ENCODE results near the gene DAP. TPM values are rescaled to one million over a fixed set of nuclear protein-coding genes. Genes with fewer than 3 reads are reported as not detected.

DAP gene
- total and polyA plus RNA-seq, 2 donors from 2014 or later, result 123 to 133 TPM

- Histone ChIP-seq H3K4me3 (ENCODE audit: low read length in 3 of 3) (no peak overlapping the region), H3K9me3 (ENCODE audit: control insufficient read depth in 2 of 3, insufficient read depth in 1 of 3, low read length in 3 of 3) (no peaks in the 10 kb centered on the region), H3K36me3 (ENCODE audit: control insufficient read depth in 2 of 3, insufficient read depth in 3 of 3, low read length in 3 of 3) (no peaks in the 10 kb centered on the region), H3K27me3 (ENCODE audit: control insufficient read depth, insufficient read depth, low read length) (no peaks in the 10 kb centered on the region), H3K27ac (ENCODE audit: low read depth in 2 of 2, low read length in 2 of 2) (no peak overlapping the region), H3K4me1 (ENCODE audit: control insufficient read depth in 2 of 3, insufficient read depth in 2 of 3, low read depth in 1 of 3, low read length in 3 of 3) (no peaks in the 10 kb centered on the region), H3K9ac (ENCODE audit: low read length in 3 of 3) (no peak overlapping the region)
- DNase-seq (no peak), FAIRE-seq (no peak)
- no peak for TF ChIP-seq CTCF (IDR thresholded peaks at IDR 0.05; ENCODE audit: borderline replicate concordance, extremely low read depth, insufficient read depth)
- intact Hi-C loops (cut with DNase I), result no loop called here
Observed at GRCh38 chr5:10668697-10669096, 92.3 kb downstream of the DAP start.

- Histone ChIP-seq H3K9me3 (ENCODE audit: control insufficient read depth in 2 of 3, insufficient read depth in 1 of 3, low read length in 3 of 3) (no peaks in the 10 kb centered on the region), H3K27ac (ENCODE audit: low read depth in 2 of 2, low read length in 2 of 2) (no peak overlapping the region), H3K4me1 (ENCODE audit: control insufficient read depth in 2 of 3, insufficient read depth in 2 of 3, low read depth in 1 of 3, low read length in 3 of 3) (no peaks in the 10 kb centered on the region), H3K36me3 (ENCODE audit: control insufficient read depth in 2 of 3, insufficient read depth in 3 of 3, low read length in 3 of 3) (no peaks in the 10 kb centered on the region), H3K27me3 (ENCODE audit: control insufficient read depth, insufficient read depth, low read length) (no peaks in the 10 kb centered on the region), H3K9ac (ENCODE audit: low read length in 3 of 3) (no peak overlapping the region), H3K4me3 (ENCODE audit: low read length in 3 of 3) (no peak overlapping the region)
- intact Hi-C loops (cut with DNase I), result no loop called here
- TF ChIP-seq CTCF (IDR thresholded peaks at IDR 0.05; ENCODE audit: borderline replicate concordance, extremely low read depth, insufficient read depth), result no peak
- no peak for DNase-seq
- FAIRE-seq, result no peak
Observed at GRCh38 chr5:10667431-10668057, 93.5 kb downstream of the DAP start.

GRCh38 chr5:10666531-10667299, 94.3 kb downstream of the DAP start:
- Histone ChIP-seq H3K9ac (ENCODE audit: low read length in 3 of 3) (no peak overlapping the region), H3K4me3 (ENCODE audit: low read length in 3 of 3) (no peak overlapping the region), H3K36me3 (ENCODE audit: control insufficient read depth in 2 of 3, insufficient read depth in 3 of 3, low read length in 3 of 3) (no peaks in the 10 kb centered on the region), H3K4me1 (ENCODE audit: control insufficient read depth in 2 of 3, insufficient read depth in 2 of 3, low read depth in 1 of 3, low read length in 3 of 3) (no peaks in the 10 kb centered on the region), H3K27me3 (ENCODE audit: control insufficient read depth, insufficient read depth, low read length) (no peaks in the 10 kb centered on the region), H3K27ac (ENCODE audit: low read depth in 2 of 2, low read length in 2 of 2) (no peak overlapping the region), H3K9me3 (ENCODE audit: control insufficient read depth in 2 of 3, insufficient read depth in 1 of 3, low read length in 3 of 3) (no peaks in the 10 kb centered on the region)
- intact Hi-C loops (cut with DNase I), result no loop called here
- DNase-seq (no peak), FAIRE-seq (no peak)
- no peak for TF ChIP-seq CTCF (IDR thresholded peaks at IDR 0.05; ENCODE audit: borderline replicate concordance, extremely low read depth, insufficient read depth)
